Spleen (tissue), 7 donors: ENCODE data around the gene ZBTB34.
"Not testable (repeated sequence)": the region's sequence is repeated elsewhere in the genome, so short reads cannot be mapped to it uniquely, and the experiment has no call there.

Source experiments
- POLR2A ChIP-seq, 3 donors: fragments of 450-650 bp; IDR thresholded peaks; one replicate each; pipeline ENCODE4 v1.5.1; 2017; ENCODE audit warnings: antibody characterized with exemption in 3 of 3, mild to moderate bottlenecking in 1 of 3
- TF ChIP-seq, protein P1 (sequence below), 11 experiments: fragments of 200-600 bp in 7 of 11; fragments of 450-650 bp in 4 of 11; sonication (generic) in 4 of 11; IDR thresholded peaks in 8 of 11; conservative IDR thresholded peaks in 3 of 11; 1 replicate in 7 of 11; 2 replicates in 4 of 11; pipeline versions ENCODE4 v1.4.0 to v1.8.0; 2016 to 2021; ENCODE audit warnings: antibody characterized with exemption in 11 of 11, inconsistent platforms in 4 of 11, mild to moderate bottlenecking in 1 of 11
- donor health status: DM: no; HTN: no; CAD: no; lungs with moderate emphysema.
- donor health status: DM: no; HTN: no; CAD: no.
- donor health status: DM: no; HTN: no; CAD: no.

DNA sequence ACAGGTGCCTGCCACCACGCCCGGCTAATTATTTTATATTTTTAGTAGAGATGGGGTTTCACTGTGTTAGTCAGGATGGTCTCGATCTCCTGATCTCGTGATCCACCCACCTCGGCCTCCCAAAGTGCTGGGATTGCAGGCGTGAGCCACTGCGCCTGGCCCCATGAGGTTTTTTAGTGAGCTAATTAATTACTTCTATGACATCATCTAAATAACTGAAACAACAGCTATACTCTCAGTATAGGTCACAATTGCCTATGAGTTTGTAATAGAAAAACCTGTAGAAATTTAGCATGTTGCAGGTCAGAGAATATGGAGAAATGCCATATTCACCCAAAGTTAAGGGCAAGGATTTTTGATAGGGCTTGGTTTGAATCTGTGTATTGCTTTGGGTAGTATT, 42.8 kb upstream of the ZBTB34 start:
- TF ChIP-seq, protein P1, sequence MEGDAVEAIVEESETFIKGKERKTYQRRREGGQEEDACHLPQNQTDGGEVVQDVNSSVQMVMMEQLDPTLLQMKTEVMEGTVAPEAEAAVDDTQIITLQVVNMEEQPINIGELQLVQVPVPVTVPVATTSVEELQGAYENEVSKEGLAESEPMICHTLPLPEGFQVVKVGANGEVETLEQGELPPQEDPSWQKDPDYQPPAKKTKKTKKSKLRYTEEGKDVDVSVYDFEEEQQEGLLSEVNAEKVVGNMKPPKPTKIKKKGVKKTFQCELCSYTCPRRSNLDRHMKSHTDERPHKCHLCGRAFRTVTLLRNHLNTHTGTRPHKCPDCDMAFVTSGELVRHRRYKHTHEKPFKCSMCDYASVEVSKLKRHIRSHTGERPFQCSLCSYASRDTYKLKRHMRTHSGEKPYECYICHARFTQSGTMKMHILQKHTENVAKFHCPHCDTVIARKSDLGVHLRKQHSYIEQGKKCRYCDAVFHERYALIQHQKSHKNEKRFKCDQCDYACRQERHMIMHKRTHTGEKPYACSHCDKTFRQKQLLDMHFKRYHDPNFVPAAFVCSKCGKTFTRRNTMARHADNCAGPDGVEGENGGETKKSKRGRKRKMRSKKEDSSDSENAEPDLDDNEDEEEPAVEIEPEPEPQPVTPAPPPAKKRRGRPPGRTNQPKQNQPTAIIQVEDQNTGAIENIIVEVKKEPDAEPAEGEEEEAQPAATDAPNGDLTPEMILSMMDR (IDR thresholded peaks at IDR 0.05 in 8 of 11, conservative IDR thresholded peaks at IDR 0.05 in 3 of 11): not testable (repeated sequence)
- not testable (repeated sequence) for TF ChIP-seq POLR2A (IDR thresholded peaks at IDR 0.05)
